CD4-positive, alpha-beta T cell treated with Interleukin-4 for 1 hour (primary cell): Measurements from ENCODE around the gene SPN.
"Not testable (repeated sequence)": the region's sequence is repeated elsewhere in the genome, so short reads cannot be mapped to it uniquely, and the experiment has no call there.

Experiments used
- DNase-seq, 2 donors: peaks; one replicate each; pipeline ENCODE4 v3.0.0-alpha.2; 2020 to 2022

The SPN gene

DNA sequence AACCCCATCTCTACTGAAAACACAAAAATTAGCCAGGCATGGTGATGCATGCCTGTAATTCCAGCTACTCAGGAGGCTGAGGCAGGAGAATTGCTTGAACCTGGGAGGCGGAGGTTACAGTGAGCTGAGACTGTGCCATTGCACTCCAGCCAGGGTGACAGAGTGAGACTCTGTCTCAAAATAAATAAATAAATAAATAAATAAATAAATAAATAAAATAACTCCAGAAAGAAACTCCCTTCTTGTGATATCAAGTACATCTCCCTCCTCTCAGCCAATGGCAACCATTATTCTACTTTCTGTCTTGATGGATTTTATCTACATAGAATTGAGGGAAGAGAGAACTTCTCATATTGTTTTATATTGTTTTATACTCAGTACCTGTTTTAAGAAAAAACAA is 44.1 kb downstream of the SPN start:
- not testable (repeated sequence) for DNase-seq

DNA sequence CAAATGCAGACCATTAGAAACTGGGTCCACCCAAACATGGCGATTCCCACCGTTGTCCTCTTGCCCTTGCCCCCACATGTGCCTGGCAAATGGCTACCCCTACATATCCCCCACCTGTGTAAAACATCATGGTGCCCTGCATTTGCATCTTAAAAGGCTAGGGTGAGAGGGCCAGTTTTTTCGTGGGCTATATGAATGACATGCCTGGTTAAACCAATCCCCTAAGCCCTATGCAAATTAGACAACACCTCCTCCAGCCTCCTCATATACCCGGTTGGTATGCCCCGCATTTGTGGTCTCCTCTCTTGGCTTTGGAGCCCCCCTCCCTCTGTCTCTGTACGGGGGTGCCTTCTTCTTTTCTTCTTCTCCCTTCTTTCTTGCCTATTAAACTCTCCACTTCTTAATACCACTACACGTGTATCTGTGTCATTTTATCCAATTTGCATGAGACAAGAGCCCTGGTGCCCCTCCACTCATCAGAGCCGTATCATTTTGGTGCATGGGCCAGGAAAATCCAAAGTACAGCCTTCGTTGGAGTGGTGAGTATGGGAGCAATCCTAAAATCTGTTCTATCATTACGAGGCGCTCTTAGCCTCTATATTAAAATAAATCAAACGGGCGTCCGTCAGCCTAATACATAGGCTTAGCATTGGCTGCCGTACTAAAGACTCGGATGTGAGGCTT is 46.0 kb downstream of the SPN start:
- no peak for DNase-seq

DNA sequence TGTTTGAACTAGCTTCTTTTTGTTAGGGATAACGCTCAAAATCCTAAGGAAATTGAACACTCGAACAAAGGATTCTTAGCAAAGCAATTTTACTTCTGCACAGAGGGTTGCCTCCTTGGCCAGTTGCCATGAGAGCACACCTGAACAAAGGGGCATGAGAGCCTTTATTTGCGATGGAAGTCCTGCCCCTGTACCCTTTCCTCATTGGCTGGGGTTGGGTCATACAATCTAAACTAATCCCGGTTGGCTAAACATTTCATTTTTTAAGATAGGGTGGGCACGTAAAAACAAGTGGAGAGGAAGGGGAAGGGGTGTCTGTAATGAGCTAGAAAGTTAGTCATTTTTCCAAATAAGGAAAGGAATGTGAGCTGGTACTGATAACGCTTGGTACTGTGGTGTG is 46.6 kb downstream of the SPN start:
- DNase-seq, result not testable (repeated sequence)

DNA sequence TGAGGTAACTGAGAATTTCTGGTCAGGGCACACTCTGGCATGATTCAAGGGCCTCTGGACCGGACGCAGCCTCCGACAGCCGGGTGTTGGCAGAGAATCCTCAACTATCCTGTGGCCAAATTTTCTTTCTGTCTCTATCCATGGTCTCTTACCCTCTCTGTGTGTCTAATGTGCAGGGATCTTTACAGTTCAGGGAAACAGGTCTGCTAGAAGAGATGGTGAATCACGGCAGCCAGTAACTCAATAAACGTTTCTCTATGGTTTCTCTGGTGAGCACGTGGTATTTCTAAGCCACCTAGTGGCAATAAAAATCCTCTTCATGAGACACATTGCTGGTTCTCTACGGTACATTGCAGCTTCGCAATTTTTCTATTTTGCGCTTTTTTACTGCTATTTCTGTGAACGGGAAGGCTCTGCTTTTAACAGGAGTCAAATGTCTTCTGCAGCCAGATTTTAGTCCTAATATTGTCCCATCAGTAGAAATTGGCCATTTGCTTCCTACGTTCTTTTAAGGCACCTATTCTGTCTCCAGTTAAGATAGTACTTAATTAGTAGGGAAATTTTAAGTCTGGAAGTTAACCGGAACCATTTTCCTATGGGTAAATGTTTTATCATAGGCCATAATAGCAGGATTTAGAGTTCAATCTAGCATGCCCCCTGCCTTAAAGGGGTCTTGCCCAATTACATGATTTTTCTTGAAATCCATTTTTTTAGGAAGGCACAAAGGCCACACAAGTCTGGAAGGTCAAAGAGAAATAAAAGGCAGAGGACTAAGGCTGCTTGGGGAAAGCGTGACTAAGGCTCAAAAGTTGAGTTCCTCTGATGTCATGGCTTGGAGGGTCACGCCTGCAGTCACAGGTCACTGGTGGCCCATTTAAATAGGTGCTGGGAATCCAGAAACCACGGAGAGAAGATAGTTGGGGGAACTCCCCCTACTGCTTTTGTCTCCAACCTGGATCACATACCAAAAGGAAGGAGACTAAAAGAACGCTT is 47.5 kb downstream of the SPN start:
- peak; percentile 60 to 80 for DNase-seq

DNA sequence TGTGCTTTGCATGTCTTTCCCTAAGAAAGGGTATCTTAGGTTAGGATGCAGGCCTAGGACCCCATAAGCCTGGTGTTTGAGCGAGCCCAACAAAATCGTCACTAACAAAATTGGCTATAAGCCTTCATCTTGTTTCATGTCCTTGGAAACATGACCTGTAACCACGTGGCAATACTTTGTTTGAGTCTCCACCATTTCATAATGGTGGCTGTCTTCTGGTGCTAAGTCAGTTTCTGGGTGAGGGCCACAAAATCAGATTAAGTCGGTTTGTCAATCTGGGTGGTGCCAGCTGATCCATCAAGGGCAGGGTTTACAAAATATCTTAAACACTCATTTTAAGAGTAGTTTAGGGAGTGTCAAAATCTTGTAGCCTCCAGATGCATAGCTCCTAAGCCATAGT is 49.8 kb downstream of the SPN start:
- DNase-seq, result no peak

DNA sequence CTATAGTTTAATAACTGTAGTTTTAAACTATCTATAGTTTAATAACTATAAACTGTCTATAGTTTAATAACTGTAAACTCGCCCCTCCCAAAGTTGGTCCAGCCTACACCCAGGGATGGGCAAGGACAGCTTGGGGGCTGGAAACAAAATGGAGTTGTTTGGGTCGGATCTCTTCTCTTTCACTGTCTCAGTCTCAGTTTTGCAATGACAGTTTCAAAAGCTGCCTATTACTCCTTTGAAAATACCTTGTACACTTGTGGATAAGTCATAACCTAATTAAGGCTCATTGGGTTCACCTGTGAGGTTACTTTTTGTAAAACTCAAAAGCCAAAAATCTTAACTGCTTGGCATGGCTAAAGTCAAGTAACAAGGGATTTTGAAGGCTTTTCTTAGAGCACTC is 51.3 kb downstream of the SPN start:
- DNase-seq, result no peak

DNA sequence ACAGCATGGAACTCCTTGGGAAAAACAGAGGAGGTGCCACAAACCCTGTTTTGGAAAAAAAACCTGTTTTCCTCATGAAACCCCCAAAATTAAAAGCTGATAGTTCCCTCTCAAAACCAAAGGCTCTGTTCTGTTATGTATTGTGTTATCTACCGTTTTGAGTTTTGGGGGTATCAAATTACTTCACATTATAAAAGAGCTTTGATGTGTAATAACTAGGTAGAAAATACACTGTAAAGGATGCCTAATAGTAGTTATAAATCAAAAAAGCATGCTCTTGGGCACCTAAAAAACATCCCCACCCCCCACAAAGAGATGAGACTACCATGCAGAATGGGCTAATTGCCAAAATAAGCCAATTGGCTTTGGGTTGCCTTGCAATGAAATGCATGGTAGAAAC is 51.9 kb downstream of the SPN start:
- DNase-seq, result no peak

DNA sequence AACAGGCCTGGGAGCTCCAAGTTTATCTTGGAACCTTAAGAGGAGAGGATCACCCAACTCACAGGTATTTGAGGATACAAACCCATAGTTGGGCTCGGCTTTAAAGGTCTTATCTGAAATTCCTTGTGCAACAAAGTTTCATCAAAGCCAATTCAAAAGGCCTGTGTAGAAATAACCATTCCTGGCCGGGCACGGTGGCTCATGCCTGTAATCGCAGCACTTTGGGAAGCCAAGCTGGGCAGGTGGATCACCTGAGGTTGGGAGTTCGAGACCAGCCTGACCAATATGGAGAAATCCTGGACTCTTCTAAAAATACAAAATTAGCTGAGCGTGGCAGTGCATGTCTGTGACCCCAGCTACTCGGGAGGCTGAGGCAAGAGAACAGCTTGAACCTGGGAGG is 54.1 kb downstream of the SPN start:
- no peak for DNase-seq

DNA sequence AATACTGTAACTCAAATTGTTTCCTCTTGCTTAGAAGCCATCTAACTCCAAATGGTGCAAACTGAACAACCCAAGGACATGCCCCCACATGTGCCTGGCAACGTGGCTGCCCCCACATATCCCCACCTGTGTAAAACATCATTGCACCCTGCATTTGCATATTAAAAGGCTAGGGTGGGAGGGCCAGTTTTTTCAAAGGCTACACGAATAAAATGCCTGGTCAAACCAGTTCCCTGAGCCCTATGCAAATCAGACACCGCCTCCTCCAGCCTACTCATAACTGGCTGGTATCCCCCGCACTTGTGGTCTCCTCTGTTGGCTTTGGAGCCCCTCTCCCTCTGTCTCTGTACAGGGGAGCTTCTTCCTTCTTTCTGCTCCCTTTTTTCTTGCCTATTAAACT is 56.0 kb downstream of the SPN start:
- DNase-seq, result no peak
